Caco-2 (cell line): ENCODE results near the gene TNFSF9. TPM values are rescaled to one million over a fixed set of nuclear protein-coding genes. Genes with fewer than 3 reads are reported as not detected.

Experiments used
- BruUV-seq: library from RNA; stranded (reverse); fragments of 400-500 nt; replicated peaks from 2 replicates; lab custom pipeline; 2021; lab: Mats Ljungman, UMichigan
- CTCF ChIA-PET: fragments of 300-600 bp; sonication (Branson Sonifier 250); formaldehyde crosslinking; loops from one replicate; lab custom pipeline; 2022; ENCODE audit warnings: antibody characterized with exemption; lab: Charles Lee
- POLR2A ChIA-PET: fragments of 300-600 bp; sonication (Branson Sonifier 250); formaldehyde crosslinking; loops from one replicate; lab custom pipeline; 2022; ENCODE audit warnings: antibody characterized with exemption; lab: Charles Lee
- DNase-seq, 2 experiments: peaks; one replicate each; pipeline versions ENCODE4 v3.0.0 to v3.0.0-alpha.2; 2020 to 2022
- H3K27me3 ChIP-seq: replicated peaks from 2 replicates; pipeline ENCODE4 v1.6.0; 2011; ENCODE audit warnings: low read length; ENCODE audit not compliant: control insufficient read depth, insufficient read depth
- H3K36me3 ChIP-seq: 2 replicates; pipeline ENCODE4 v1.5.1; 2011; ENCODE audit warnings: low read length; ENCODE audit not compliant: control insufficient read depth, insufficient read depth
- H3K4me1 ChIP-seq: fragments of 250-450 bp; sonication (Bioruptor Pico); 2 replicates; pipeline ENCODE4 v1.5.1; 2020; ENCODE audit warnings: mild to moderate bottlenecking
- H3K4me3 ChIP-seq: 2 replicates; pipeline ENCODE4 v1.5.1; 2011; ENCODE audit warnings: low read depth, mild to moderate bottlenecking, control low read depth, low read length
- H3K9me3 ChIP-seq: fragments of 250-450 bp; sonication (Bioruptor Pico); 2 replicates; pipeline ENCODE4 v1.5.1; 2020; ENCODE audit warnings: mild to moderate bottlenecking, moderate library complexity
- H3K27ac Mint-ChIP-seq: one replicate; pipeline ENCODE4 v1.8.0; 2022; ENCODE audit warnings: mixed read lengths; ENCODE audit not compliant: unreplicated experiment
- H3K27me3 Mint-ChIP-seq: one replicate; pipeline ENCODE4 v1.8.0; 2022; ENCODE audit warnings: mixed read lengths; ENCODE audit not compliant: insufficient read depth, unreplicated experiment
- H3K36me3 Mint-ChIP-seq: one replicate; pipeline ENCODE4 v1.8.0; 2022; ENCODE audit warnings: mild to moderate bottlenecking, mixed read lengths; ENCODE audit not compliant: insufficient read depth, unreplicated experiment
- H3K4me1 Mint-ChIP-seq: one replicate; pipeline ENCODE4 v1.8.0; 2022; ENCODE audit warnings: low read depth, mixed read lengths; ENCODE audit not compliant: unreplicated experiment
- H3K4me3 Mint-ChIP-seq: one replicate; pipeline ENCODE4 v1.8.0; 2022; ENCODE audit warnings: mild to moderate bottlenecking, moderate library complexity, mixed read lengths; ENCODE audit not compliant: unreplicated experiment
- H3K9me3 Mint-ChIP-seq: one replicate; pipeline ENCODE4 v1.8.0; 2022; ENCODE audit warnings: mixed read lengths; ENCODE audit not compliant: unreplicated experiment
- intact Hi-C: fragments of 100-400 bp; cut with micrococcal nuclease; formaldehyde crosslinking; loops from one replicate; pipeline ENCODE4 v1.10.0; 2022; ENCODE audit not compliant: unreplicated experiment
- total RNA-seq: library from RNA; stranded (reverse); gene quantifications from 2 replicates; pipeline ENCODE4 v1.2.3, GENCODE V29; 2022
- TF ChIP-seq, protein P1 (sequence below), 2 experiments: fragments of 200-600 bp in 1 of 2; IDR thresholded peaks; 1 replicate in 1 of 2; 2 replicates in 1 of 2; pipeline versions ENCODE4 v1.5.1 to v1.8.0; 2011 to 2022; ENCODE audit warnings: antibody characterized with exemption in 1 of 2, control low read depth in 1 of 2, inconsistent platforms in 1 of 2, low read depth in 1 of 2, low read length in 1 of 2, mild to moderate bottlenecking in 1 of 2, moderate library complexity in 1 of 2; ENCODE audit not compliant: insufficient read depth in 1 of 2, severe bottlenecking in 1 of 2, unreplicated experiment in 1 of 2

The TNFSF9 gene
- total RNA-seq, 1 experiment from 2014 or later = 0.77 TPM

- ChIA-PET POLR2A (no interaction called here), CTCF (no interaction called here)
- Histone ChIP-seq H3K27me3 (no peaks in the 10 kb centered on the region), H3K4me3 (no peak overlapping the region), H3K9me3 (peaks cover 23% of the 10 kb centered on the region), H3K36me3 (no peaks in the 10 kb centered on the region), H3K4me1 (0 out of 2 replicates have a peak, but pooled peaks cover 4% of the 10 kb centered on the region)
- DNase-seq = no peak
- intact Hi-C loops = no loop called here
- Mint-ChIP-seq H3K4me3 (no peak overlapping the region), H3K4me1 (peaks cover 5% of the 10 kb centered on the region), H3K27ac (no peak overlapping the region), H3K27me3 (no peaks in the 10 kb centered on the region), H3K36me3 (no peaks in the 10 kb centered on the region), H3K9me3 (peaks cover 30% of the 10 kb centered on the region)
- TF ChIP-seq, protein P1, sequence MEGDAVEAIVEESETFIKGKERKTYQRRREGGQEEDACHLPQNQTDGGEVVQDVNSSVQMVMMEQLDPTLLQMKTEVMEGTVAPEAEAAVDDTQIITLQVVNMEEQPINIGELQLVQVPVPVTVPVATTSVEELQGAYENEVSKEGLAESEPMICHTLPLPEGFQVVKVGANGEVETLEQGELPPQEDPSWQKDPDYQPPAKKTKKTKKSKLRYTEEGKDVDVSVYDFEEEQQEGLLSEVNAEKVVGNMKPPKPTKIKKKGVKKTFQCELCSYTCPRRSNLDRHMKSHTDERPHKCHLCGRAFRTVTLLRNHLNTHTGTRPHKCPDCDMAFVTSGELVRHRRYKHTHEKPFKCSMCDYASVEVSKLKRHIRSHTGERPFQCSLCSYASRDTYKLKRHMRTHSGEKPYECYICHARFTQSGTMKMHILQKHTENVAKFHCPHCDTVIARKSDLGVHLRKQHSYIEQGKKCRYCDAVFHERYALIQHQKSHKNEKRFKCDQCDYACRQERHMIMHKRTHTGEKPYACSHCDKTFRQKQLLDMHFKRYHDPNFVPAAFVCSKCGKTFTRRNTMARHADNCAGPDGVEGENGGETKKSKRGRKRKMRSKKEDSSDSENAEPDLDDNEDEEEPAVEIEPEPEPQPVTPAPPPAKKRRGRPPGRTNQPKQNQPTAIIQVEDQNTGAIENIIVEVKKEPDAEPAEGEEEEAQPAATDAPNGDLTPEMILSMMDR (IDR thresholded peaks at IDR 0.05; ENCODE audit: insufficient read depth in 1 of 2, low read depth in 1 of 2, low read length in 1 of 2, severe bottlenecking in 1 of 2, unreplicated experiment in 1 of 2) = no peak
- no TSS peak for BruUV-seq
Observed at GRCh38 chr19:6568816-6569215, 38.0 kb downstream of the TNFSF9 start.

DNA sequence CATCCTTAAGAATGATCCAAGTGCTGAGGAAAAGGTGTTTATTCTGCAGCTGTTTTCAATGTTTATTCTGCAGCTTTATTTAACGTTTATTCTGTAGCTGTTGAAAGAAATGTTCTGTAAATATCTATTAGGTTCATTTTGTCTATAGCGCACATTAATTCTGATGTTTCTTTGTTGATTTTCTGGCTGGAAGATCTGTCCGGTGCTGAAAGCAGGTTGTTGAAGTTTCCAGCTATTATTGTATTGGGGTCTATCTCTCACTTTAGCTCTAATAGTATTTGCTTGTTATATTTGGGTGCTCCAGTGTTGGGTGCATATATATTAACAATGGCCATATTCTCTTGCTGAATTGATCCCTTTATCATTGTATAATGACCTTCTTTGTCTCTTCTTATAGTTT is 39.9 kb downstream of the TNFSF9 start:
- no TSS peak for BruUV-seq
- no peaks in the 10 kb centered on the region for H3K27me3 Mint-ChIP-seq

DNA sequence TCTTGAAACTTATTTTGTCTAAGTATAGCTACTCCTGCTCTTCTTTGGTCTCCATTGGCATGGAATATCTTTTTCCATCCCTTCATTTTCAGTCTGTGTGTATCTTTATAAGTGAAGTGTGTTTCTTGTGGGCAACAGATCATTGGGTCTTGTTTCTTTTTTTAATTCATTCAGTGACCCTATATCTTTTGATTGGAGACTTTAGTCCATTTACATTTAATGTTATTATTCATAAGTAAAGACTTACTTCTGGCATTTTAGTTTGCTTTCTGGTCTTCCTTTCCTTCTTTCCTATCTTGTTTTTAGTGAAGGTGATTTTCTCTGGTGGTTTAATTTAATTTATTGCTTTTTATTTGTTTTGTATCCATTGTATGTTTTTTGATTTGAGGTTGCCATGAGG is 40.3 kb downstream of the TNFSF9 start:
- Histone ChIP-seq H3K27me3 (no peaks in the 10 kb centered on the region), H3K4me1 (0 out of 2 replicates have a peak, but pooled peaks cover 4% of the 10 kb centered on the region), H3K4me3 (no peak overlapping the region), H3K9me3 (peaks cover 23% of the 10 kb centered on the region), H3K36me3 (no peaks in the 10 kb centered on the region)
- H3K4me1 Mint-ChIP-seq = peaks cover 5% of the 10 kb centered on the region
- no peak overlapping the region for H3K4me3 Mint-ChIP-seq
- BruUV-seq = no TSS peak
- TF ChIP-seq, protein P1 (IDR thresholded peaks at IDR 0.05; ENCODE audit: insufficient read depth in 1 of 2, low read depth in 1 of 2, low read length in 1 of 2, severe bottlenecking in 1 of 2, unreplicated experiment in 1 of 2) = no peak
- ChIA-PET POLR2A (no interaction called here), CTCF (interaction anchor here (1.2 kb wide), 1 partner anchor 54 kb away, joined by 4 read pairs; no protein-coding TSS in a partner anchor)
- DNase-seq = no peak
- H3K27ac Mint-ChIP-seq = no peak overlapping the region
- no peaks in the 10 kb centered on the region for H3K36me3 Mint-ChIP-seq
- no peaks in the 10 kb centered on the region for H3K27me3 Mint-ChIP-seq
- H3K9me3 Mint-ChIP-seq = peaks cover 16% of the 10 kb centered on the region
- intact Hi-C loops = no loop called here

More for the DNA sequence above, 39.9 kb downstream of the TNFSF9 start:
- Mint-ChIP-seq H3K36me3 (no peaks in the 10 kb centered on the region), H3K4me3 (no peak overlapping the region), H3K4me1 (peaks cover 5% of the 10 kb centered on the region), H3K27ac (no peak overlapping the region), H3K9me3 (peaks cover 16% of the 10 kb centered on the region)
- H3K4me3 ChIP-seq = no peak overlapping the region
- H3K4me1 ChIP-seq = 0 out of 2 replicates have a peak, but pooled peaks cover 4% of the 10 kb centered on the region
- H3K36me3 ChIP-seq = no peaks in the 10 kb centered on the region
- POLR2A ChIA-PET = no interaction called here
- H3K27me3 ChIP-seq = no peaks in the 10 kb centered on the region
- intact Hi-C loops = no loop called here
- TF ChIP-seq, protein P1 (IDR thresholded peaks at IDR 0.05; ENCODE audit: insufficient read depth in 1 of 2, low read depth in 1 of 2, low read length in 1 of 2, severe bottlenecking in 1 of 2, unreplicated experiment in 1 of 2) = no peak
- H3K9me3 ChIP-seq = peaks cover 23% of the 10 kb centered on the region
- CTCF ChIA-PET = interaction anchor here (0.6 to 1.2 kb wide), 2 partner anchors 8 to 54 kb away, joined by 4 read pairs; no protein-coding TSS in a partner anchor
- no peak for DNase-seq
